NCI-H187 treated with DMSO at 0.1 percent for 48 hours (cell line): ENCODE measurements around the gene GMCL2.
A peak's percentile ranks its signal among the peaks of the same experiment; 100 is the strongest.
"Not testable (repeated sequence)": the region's sequence is repeated elsewhere in the genome, so short reads cannot be mapped to it uniquely, and the experiment has no call there.

Experiments
- DNase-seq: peaks from one replicate; lab custom pipeline; 2025; lab: John Stamatoyannopoulos, UW

Gene GMCL2

GRCh38 chr5:178204935-178205748, 18.0 kb upstream of the GMCL2 start:
- no peak for DNase-seq

GRCh38 chr5:178204182-178204934, 17.2 kb upstream of the GMCL2 start, which contains the start of gene HNRNPAB:
Gene HNRNPAB (plus strand): TSS chr5:178204533. CDS start chr5:178204838, 305 bp downstream.
- peak; percentile 50 for DNase-seq

DNA sequence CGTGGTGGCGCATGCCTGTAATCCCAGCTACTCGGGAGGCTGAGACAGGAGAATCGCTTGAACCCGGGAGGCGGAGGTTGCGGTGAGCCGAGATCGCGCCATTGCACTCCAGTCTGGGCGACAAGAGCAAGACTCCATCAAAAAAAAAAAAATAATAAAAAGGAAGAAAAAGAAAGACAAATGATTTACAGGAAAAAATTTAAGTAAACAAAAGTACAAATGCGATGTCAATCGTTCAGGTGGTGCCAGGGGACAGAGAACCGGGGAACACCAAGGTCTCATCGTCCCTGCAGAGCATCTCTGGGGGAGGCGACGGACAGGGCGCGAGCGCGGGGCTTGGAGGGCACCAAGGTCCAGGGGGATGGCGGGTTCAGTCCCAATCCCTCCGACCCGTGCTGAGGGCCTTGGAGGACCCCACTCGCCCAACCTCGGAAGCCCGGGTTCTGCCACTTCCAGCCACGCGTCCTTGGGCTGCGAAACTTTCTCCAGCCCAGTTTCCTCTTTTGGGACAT, 16.6 kb upstream of the GMCL2 start:
- DNase-seq, result no peak

- DNase-seq, result no peak
Observed at GRCh38 chr5:178202541-178202940, 15.4 kb upstream of the GMCL2 start.

DNA sequence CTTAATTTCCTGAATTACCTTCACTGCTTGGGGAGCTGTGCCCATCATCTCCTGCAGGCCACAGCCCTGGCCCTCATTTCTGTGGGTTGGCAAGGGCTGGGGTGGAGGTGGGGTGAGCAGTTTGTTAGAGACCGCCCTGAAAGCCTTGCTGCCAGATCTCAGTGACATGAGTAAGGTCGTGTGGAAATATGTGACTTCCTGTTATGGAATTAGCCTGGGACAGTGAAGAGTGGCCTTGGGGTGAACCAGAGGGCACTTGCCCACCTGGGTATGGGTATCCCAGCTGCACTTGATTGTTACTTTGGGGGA, 14.7 kb upstream of the GMCL2 start:
- DNase-seq, result no peak

DNA sequence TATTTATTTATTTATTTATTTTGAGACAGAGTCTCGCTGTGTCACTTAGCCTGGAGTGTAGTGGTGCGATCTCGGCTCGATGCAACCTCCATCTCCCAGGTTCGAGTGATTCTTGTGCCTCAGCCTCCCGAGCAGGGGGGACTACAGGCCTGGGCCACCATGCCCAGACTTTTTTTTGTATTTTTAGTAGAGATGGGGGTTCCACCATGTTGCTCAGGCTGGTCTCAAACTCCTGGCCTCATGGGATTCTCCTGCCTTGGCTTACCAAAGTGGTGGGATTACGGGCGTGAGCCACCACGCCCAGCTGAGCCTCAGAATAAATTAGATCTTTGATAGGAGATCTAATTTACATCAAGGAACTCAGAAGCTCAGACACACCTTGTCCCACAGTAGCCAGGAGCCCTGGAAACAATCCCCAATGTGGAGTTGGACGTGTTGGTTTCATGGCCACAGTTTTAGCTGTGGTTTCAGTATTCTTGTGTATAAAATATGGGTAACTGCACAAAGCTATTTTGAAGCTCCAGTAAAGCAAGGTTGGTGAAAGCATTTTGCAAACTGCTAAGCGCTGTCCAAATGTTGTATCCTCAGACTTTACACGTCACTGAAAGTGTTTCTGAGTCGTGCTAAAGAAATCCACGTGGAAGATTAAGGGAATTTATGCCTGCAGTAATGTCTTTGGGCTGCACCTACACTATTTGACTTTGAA, 14.2 kb upstream of the GMCL2 start:
- no peak for DNase-seq

DNA sequence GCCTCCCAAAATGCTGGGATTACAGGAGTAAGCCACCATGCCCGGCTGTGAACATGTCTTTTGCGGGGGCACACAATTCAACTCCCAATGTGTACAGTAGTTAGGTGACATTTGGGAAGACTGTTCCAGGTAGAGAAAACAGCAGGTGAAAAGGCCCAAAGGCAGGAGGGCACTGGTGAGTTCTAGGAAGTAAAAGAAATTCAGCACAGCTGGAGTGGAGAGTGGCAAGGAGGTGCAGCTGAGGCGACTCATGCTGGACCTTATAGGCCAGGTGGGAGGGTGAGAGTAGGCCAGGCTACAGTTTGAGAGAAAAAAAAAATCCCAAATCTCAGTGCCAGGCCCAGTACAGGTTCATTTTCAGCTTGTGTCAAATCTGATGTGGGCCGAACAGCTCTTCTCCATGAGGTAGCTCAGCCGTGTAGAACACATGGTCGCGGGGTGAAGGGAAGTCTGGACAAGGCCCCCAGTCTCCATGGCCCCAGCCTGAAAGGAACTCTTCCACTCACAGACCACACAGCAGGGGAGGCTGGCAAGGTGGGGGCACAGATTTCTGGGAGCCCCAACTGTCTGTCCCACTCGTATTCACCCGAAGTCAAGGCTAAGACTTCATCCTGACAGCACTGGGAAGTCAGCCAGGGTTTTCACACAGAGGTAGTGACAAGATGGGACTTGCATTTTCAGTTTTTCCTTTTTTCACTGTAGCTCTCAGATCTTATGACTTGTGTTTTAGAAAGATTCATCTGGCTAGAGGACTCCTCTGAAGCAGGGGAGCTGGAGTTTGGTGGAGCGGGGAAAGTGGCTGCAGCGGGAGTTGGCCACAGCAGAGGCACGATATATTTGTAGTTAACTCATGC, 12.6 kb upstream of the GMCL2 start:
- no peak for DNase-seq

GRCh38 chr5:178198706-178199105, 11.5 kb upstream of the GMCL2 start:
- no peak for DNase-seq

- not testable (repeated sequence) for DNase-seq
Observed at GRCh38 chr5:178198151-178198550, 11.0 kb upstream of the GMCL2 start.

DNA sequence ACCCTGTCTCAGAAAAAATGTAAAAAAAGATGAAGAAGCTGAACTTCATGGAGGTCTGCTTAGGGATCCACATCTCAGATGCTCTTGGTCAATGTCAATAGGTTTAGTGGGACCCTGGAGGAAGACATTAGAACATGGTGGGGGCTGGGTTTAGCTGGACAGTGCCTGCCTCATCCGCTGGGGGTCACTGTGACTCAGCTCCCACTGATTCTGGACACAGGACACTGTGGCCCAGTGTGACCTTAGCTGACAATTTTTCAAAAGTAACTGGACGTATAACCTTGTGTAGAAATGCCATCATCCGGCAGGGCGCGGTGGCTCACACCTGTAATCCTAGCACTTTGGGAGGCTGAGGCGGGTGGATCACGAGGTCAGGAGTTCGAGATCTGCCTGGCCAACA, 9.8 kb upstream of the GMCL2 start:
- no peak for DNase-seq

DNA sequence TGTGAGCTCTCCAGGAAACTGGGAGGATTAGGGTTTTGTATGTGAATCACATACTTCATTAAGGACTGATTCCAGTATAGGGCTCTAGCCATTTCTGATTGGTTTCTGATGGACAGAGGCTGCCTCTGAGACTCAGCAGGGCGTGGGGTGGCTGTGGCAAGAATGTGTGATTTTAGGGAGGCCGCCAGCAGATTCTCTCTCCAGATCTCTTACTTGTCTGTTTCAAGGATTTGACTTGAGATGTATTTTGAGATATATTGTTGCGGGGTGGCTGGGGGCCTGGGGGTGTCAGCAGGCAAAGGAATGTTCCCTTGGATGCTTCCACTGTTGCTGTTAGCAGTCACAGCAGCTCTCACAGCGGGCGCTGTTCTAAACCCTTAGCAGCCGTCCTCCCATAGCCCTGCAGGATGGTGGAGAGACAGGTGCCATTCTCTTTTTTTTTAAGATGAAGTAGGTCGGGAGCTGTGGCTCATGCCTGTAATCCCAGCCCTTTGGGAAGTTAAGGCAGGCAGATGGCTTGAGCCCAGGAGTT, 9.2 kb upstream of the GMCL2 start:
- DNase-seq, result no peak

DNA sequence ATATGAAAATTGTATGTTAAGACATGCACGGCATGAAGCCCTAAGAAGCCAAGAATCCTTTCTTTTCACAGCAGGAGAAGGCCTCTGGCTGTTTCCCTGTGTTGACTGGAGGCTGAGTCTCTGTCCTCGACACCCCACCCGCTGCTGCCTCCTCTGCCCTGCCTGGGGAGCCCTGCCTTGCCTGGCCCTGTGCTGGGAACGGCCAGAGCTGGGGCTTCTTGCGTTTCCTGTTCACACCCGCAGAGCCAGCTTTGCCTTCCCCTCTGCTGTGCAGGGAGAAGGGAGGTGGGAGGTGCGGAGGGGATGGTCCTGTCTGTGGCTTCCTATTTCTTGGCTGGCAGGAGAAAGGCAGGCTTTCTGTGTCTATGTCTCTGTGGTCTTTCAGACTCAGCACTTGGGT, 6.9 kb upstream of the GMCL2 start:
- DNase-seq, result no peak

DNA sequence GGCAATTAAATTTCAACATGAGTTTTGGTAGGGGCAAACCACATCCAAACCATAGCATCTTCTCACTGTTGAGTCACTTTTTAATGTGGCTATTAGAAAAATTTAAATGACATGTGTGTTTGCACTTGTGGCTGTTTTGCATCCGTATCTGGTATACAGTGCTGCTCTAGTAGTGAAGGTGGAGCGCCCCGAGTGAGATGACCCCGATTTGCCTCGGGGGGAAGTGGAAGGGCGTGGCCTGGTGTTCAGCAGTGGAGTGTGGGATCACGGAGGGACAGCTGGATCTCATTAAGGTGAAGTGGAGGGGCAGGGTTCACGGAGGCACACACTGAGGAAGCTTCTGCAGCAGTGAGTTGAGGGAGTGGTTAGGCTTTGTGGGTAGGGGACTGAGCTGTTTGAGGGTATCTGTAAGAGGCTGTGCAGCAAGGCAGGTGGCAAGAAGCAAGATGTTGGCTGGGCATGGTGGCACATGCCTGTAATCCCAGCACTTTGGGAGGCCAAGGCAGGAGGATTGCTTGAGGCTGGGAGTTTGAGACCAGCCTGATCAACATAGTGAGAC, 6.2 kb upstream of the GMCL2 start:
- no peak for DNase-seq

DNA sequence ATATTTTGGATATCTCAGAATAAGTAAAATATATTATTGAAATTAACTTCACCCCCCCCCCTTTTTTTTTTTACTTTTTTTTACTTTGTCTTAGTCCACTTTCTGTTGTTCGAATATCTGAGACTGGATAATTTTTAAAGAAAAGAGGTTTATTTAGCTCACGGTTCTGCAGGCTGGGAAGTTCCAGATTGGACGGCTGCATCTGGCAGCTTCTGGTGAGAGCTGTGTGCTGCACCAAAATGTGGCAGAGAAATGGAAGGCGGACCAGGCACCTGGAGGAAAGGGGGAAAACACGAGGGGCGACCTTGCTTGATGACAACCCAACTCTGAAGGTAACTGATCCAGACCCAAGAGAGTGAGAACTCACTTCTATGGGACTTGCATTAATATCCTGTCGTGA, 5.6 kb upstream of the GMCL2 start:
- DNase-seq, result no peak

GRCh38 chr5:178192244-178192643, 5.1 kb upstream of the GMCL2 start:
- DNase-seq, result no peak

- no peak for DNase-seq
Observed at GRCh38 chr5:178191661-178192060, 4.5 kb upstream of the GMCL2 start.

GRCh38 chr5:178189433-178189832, 2.3 kb upstream of the GMCL2 start:
- no peak for DNase-seq

DNA sequence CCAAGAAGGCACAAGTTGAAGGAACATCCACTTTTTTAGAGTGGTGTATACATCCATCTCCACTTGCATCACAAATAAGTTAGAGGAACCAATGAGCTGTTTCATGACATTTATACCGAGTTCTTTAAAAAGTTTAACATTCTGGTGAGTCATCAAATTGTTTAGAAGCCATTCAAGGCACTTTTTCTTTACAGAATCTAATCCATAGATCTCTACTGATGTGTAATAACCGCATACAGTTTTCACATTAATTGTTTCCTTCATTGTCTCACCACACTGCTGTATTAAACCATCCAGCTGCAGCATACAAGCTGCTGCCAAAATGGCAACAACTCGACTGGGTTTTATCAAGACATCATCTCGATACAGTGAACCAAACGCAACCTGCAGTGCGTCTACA, 744 bp downstream of the GMCL2 start:
- DNase-seq, result no peak

DNA sequence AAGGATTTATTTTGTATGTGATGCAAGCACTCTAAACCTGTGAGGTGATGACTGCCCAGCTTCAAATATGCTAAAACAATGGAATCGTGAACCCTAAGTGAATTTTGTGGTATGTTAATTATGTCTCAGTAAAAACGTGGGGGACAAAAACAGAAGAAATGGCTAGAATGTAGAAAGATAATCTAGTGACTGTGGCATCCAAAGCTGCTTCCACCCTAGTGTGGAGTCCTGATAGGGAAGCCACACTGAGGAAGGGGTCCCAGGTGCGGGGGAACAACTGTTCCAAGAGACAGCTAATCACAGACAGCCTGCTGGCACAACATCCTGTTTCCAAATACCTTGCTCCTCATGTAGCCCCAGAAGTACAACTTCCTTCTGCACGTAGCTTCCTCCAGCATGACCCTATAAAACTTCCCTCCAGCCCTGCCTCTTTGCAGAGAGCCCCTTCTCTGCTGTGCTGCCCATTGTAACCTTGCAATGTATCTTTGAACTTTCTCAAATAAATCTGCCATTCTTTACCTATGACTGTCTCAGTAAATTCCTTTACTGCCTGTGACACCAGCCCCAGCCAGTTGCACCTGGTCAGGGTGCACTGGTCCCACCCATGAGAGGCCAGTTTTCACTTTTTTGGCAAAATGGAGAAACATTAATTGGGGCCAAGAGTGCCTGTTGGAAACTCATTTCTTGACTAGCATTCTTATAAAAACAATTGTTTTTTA, 4.9 kb downstream of the GMCL2 start:
- DNase-seq, result no peak

DNA sequence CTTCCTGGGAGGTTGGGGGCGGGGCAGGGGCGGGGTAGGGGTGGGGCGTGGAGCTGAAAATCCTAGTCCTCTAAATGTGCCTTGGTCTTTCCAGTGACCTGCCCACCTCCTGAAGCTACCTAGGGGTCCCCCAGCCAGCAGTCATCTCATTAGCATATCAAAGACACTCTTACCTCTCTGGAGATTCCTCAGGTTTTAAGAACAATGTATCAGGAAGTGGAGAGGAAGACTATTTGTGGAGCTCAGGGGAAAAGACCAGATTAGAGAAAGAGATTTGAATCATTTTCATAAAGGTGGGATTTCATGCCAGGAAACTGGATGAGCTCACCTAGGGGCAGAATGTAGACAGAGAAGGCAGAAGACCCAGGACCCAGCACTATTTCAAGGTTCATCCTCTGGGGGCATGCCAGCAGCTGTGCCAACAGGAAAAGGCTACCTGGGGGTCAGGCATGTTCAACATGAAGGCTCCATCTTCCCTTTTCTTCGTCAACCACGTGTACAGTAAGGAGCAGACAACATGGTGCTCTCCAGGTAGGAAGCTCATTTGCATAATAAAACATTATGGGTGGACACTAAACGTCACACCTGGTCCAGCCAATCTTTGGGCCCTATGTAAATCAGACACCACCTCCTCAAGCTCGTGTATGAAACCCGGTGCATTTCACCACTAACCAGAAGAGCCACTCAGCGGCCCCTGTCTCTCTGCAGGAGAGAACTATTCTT, 6.9 kb downstream of the GMCL2 start:
- DNase-seq, result no peak
